MCF 10A (cell line): Measurements from ENCODE around the gene PSMB3. TPM values are rescaled to one million over a fixed set of nuclear protein-coding genes. Genes with fewer than 3 reads are reported as not detected.
A peak's percentile ranks its signal among the peaks of the same experiment; 100 is the strongest.

Experiments
- BruUV-seq: library from RNA; stranded (reverse); fragments of 400-500 nt; replicated peaks from 2 replicates; lab custom pipeline; 2021; lab: Mats Ljungman, UMichigan
- CTCF ChIA-PET: fragments of 300-600 bp; sonication (Branson Sonifier 250); formaldehyde crosslinking; extraction: SDS; loops from one replicate; lab custom pipeline; 2021; ENCODE audit warnings: antibody characterized with exemption, inconsistent platforms; lab: Yijun Ruan, JAX
- POLR2A ChIA-PET: fragments of 300-600, 350-650 bp; sonication (Branson Sonifier 250); formaldehyde crosslinking; extraction: SDS; loops from one replicate; lab custom pipeline; 2020; ENCODE audit warnings: antibody characterized with exemption, inconsistent platforms; lab: Yijun Ruan, JAX
- DNase-seq: peaks from one replicate; pipeline ENCODE4 v3.0.0-alpha.2; 2018; ENCODE audit not compliant: unreplicated experiment
- H3K27ac Mint-ChIP-seq: one replicate; pipeline ENCODE4 v1.8.0; 2022; ENCODE audit warnings: mild to moderate bottlenecking, low read depth, mixed read lengths; ENCODE audit not compliant: unreplicated experiment
- H3K27me3 Mint-ChIP-seq: one replicate; pipeline ENCODE4 v1.8.0; 2022; ENCODE audit warnings: mixed read lengths; ENCODE audit not compliant: insufficient read depth, unreplicated experiment
- H3K36me3 Mint-ChIP-seq: one replicate; pipeline ENCODE4 v1.8.0; 2022; ENCODE audit warnings: mild to moderate bottlenecking, moderate library complexity, mixed read lengths; ENCODE audit not compliant: insufficient read depth, unreplicated experiment
- H3K4me1 Mint-ChIP-seq: one replicate; pipeline ENCODE4 v1.8.0; 2022; ENCODE audit warnings: mixed read lengths; ENCODE audit not compliant: insufficient read depth, unreplicated experiment
- H3K4me3 Mint-ChIP-seq: one replicate; pipeline ENCODE4 v1.8.0; 2022; ENCODE audit warnings: mild to moderate bottlenecking, moderate library complexity, mixed read lengths; ENCODE audit not compliant: unreplicated experiment
- H3K9me3 Mint-ChIP-seq: one replicate; pipeline ENCODE4 v1.8.0; 2022; ENCODE audit warnings: mixed read lengths; ENCODE audit not compliant: unreplicated experiment
- CTCF ChIP-seq: fragments of 200-600 bp; IDR thresholded peaks from one replicate; pipeline ENCODE4 v1.8.0; 2022; ENCODE audit warnings: antibody characterized with exemption, mild to moderate bottlenecking; ENCODE audit not compliant: unreplicated experiment
- intact Hi-C: fragments of 100-400 bp; cut with micrococcal nuclease; formaldehyde crosslinking; loops from 2 replicates; pipeline ENCODE4 v1.14.1; 2022
- total RNA-seq: library from RNA; stranded (reverse); gene quantifications from 2 replicates; pipeline ENCODE4 v1.2.3, GENCODE V29; 2022

Gene PSMB3
- total RNA-seq, 1 experiment from 2014 or later = 145 TPM

GRCh38 chr17:38762231-38762630 is 9.7 kb downstream of the PSMB3 start:
- intact Hi-C loops = no loop called here
- no peak for TF ChIP-seq CTCF
- POLR2A ChIA-PET = interaction anchor here (0.7 to 2.7 kb wide), 2 partner anchors 10 to 11 kb away, joined by 3 to 10 read pairs; partner anchors contain the start of gene PSMB3
- Mint-ChIP-seq H3K36me3 (peaks cover 97% of the 10 kb centered on the region), H3K27ac (no peak overlapping the region), H3K4me1 (peaks cover 4% of the 10 kb centered on the region), H3K27me3 (no peaks in the 10 kb centered on the region), H3K4me3 (no peak overlapping the region), H3K9me3 (no peaks in the 10 kb centered on the region)
- DNase-seq = no peak
- no TSS peak for BruUV-seq
- CTCF ChIA-PET = interaction anchor here (0.6 to 1.6 kb wide), 4 partner anchors 28 to 325 kb away, joined by 3 to 5 read pairs (median 4); partner anchors contain the start of gene PIP4K2B

- Mint-ChIP-seq H3K36me3 (peaks cover 91% of the 10 kb centered on the region), H3K4me1 (peaks cover 4% of the 10 kb centered on the region), H3K27me3 (no peaks in the 10 kb centered on the region), H3K4me3 (no peak overlapping the region), H3K9me3 (no peaks in the 10 kb centered on the region), H3K27ac (no peak overlapping the region)
- no TSS peak for BruUV-seq
- CTCF ChIA-PET = no interaction called here
- no peak for TF ChIP-seq CTCF
- POLR2A ChIA-PET = interaction anchor here (1.0 to 3.2 kb wide), 2 partner anchors 13 to 15 kb away, joined by 3 to 21 read pairs; partner anchors contain the start of gene PSMB3
- DNase-seq = no peak
- intact Hi-C loops = no loop called here
Measured at GRCh38 chr17:38766341-38766740, 13.8 kb downstream of the PSMB3 start.

GRCh38 chr17:38768417-38768816 is 15.9 kb downstream of the PSMB3 start:
- Mint-ChIP-seq H3K4me3 (no peak overlapping the region), H3K27ac (no peak overlapping the region), H3K27me3 (no peaks in the 10 kb centered on the region), H3K4me1 (peaks cover 4% of the 10 kb centered on the region), H3K9me3 (no peaks in the 10 kb centered on the region), H3K36me3 (peaks cover 91% of the 10 kb centered on the region)
- no TSS peak for BruUV-seq
- no peak for DNase-seq
- POLR2A ChIA-PET = interaction anchor here (0.9 kb wide), 1 partner anchor 85 kb away, joined by 3 read pairs; the partner anchor contains the start of gene RPL23
- intact Hi-C loops = no loop called here
- TF ChIP-seq CTCF = no peak
- CTCF ChIA-PET = interaction anchor here (0.7 kb wide), 1 partner anchor 961 kb away, joined by 3 read pairs; no protein-coding TSS in a partner anchor

- H3K36me3 Mint-ChIP-seq = peaks cover 90% of the 10 kb centered on the region
- no peaks in the 10 kb centered on the region for H3K9me3 Mint-ChIP-seq
- POLR2A ChIA-PET = interaction anchor here (1.5 kb wide), 1 partner anchor 11 kb away, joined by 3 read pairs; no protein-coding TSS in a partner anchor
- CTCF ChIA-PET = interaction anchor here (0.6 kb wide), 1 partner anchor 380 kb away, joined by 3 read pairs; no protein-coding TSS in a partner anchor
- BruUV-seq = no TSS peak
- H3K4me1 Mint-ChIP-seq = no peaks in the 10 kb centered on the region
- DNase-seq = no peak
- no peaks in the 10 kb centered on the region for H3K27me3 Mint-ChIP-seq
- intact Hi-C loops = no loop called here
- peak overlapping the region; percentile 35 for H3K27ac Mint-ChIP-seq
- no peak for TF ChIP-seq CTCF
- H3K4me3 Mint-ChIP-seq = no peak overlapping the region
Measured at GRCh38 chr17:38773258-38773657, 20.7 kb downstream of the PSMB3 start.
